ENCODE results near the gene POP4. TPM values are rescaled to one million over a fixed set of nuclear protein-coding genes. Genes with fewer than 3 reads are reported as not detected.

Gene POP4
- total RNA-seq, 1 donor from 2014 or later: 60.6 TPM

- H3K4me1 Mint-ChIP-seq (ENCODE audit: low read depth, unreplicated experiment): no peaks in the 10 kb centered on the region
- Histone ChIP-seq H3K9me3 (ENCODE audit: insufficient read depth, low read depth, low read length) (no peaks in the 10 kb centered on the region), H3K27me3 (ENCODE audit: insufficient read depth, low read length) (no peaks in the 10 kb centered on the region), H3K79me2 (ENCODE audit: insufficient read depth, low read length) (no peaks in the 10 kb centered on the region), H3K4me2 (ENCODE audit: low read length) (no peak overlapping the region), H2AFZ (ENCODE audit: low read depth, low read length) (no peak overlapping the region), H3K36me3 (ENCODE audit: insufficient read depth, low read length) (peaks cover 28% of the 10 kb centered on the region), H4K20me1 (ENCODE audit: insufficient read depth, low read length) (no peaks in the 10 kb centered on the region), H3K4me3 (ENCODE audit: insufficient read depth, low read depth, low read length) (no peak overlapping the region), H3K9ac (ENCODE audit: low read length) (no peak overlapping the region), H3K27ac (ENCODE audit: low read depth, low read length) (no peak overlapping the region), H3K4me1 (ENCODE audit: insufficient read depth, low read length) (no peaks in the 10 kb centered on the region)
- H3K9me3 Mint-ChIP-seq (ENCODE audit: unreplicated experiment): no peaks in the 10 kb centered on the region
- DNase-seq (ENCODE audit: low read depth): no peak
- no peaks in the 10 kb centered on the region for H3K27me3 Mint-ChIP-seq (ENCODE audit: low read depth, unreplicated experiment)
- no peak overlapping the region for H3K4me3 Mint-ChIP-seq (ENCODE audit: unreplicated experiment)
- peaks cover 12% of the 10 kb centered on the region for H3K36me3 Mint-ChIP-seq (ENCODE audit: low read depth, unreplicated experiment)
- no peak for TF ChIP-seq CTCF (IDR thresholded peaks at IDR 0.05; ENCODE audit: insufficient read depth, low read depth, low read length)
- no peak for TF ChIP-seq EZH2 (IDR thresholded peaks at IDR 0.05; ENCODE audit: insufficient read depth, low read length)
- H3K27ac Mint-ChIP-seq (ENCODE audit: unreplicated experiment): no peak overlapping the region
- FAIRE-seq: no peak
These were observed 6.9 kb downstream of the POP4 start for GRCh38 chr19:29612801-29613595.

GRCh38 chr19:29614046-29614445, 8.0 kb downstream of the POP4 start:
- Mint-ChIP-seq H3K4me1 (ENCODE audit: low read depth, unreplicated experiment) (no peaks in the 10 kb centered on the region), H3K27ac (ENCODE audit: unreplicated experiment) (no peak overlapping the region), H3K4me3 (ENCODE audit: unreplicated experiment) (no peak overlapping the region), H3K27me3 (ENCODE audit: low read depth, unreplicated experiment) (no peaks in the 10 kb centered on the region), H3K9me3 (ENCODE audit: unreplicated experiment) (no peaks in the 10 kb centered on the region), H3K36me3 (ENCODE audit: low read depth, unreplicated experiment) (peaks cover 12% of the 10 kb centered on the region)
- H3K4me3 ChIP-seq (ENCODE audit: insufficient read depth, low read depth, low read length): no peak overlapping the region
- FAIRE-seq: no peak
- no peaks in the 10 kb centered on the region for H3K27me3 ChIP-seq (ENCODE audit: insufficient read depth, low read length)
- H3K9me3 ChIP-seq (ENCODE audit: insufficient read depth, low read depth, low read length): no peaks in the 10 kb centered on the region
- no peaks in the 10 kb centered on the region for H3K4me1 ChIP-seq (ENCODE audit: insufficient read depth, low read length)
- no peak for DNase-seq (ENCODE audit: low read depth)
- H3K79me2 ChIP-seq (ENCODE audit: insufficient read depth, low read length): no peaks in the 10 kb centered on the region
- no peak overlapping the region for H3K9ac ChIP-seq (ENCODE audit: low read length)
- H3K36me3 ChIP-seq (ENCODE audit: insufficient read depth, low read length): peaks cover 28% of the 10 kb centered on the region
- H3K27ac ChIP-seq (ENCODE audit: low read depth, low read length): no peak overlapping the region
- H4K20me1 ChIP-seq (ENCODE audit: insufficient read depth, low read length): no peaks in the 10 kb centered on the region
- TF ChIP-seq CTCF (IDR thresholded peaks at IDR 0.05; ENCODE audit: insufficient read depth, low read depth, low read length) (no peak), EZH2 (IDR thresholded peaks at IDR 0.05; ENCODE audit: insufficient read depth, low read length) (no peak)
- no peak overlapping the region for H3K4me2 ChIP-seq (ENCODE audit: low read length)
- no peak overlapping the region for H2AFZ ChIP-seq (ENCODE audit: low read depth, low read length)

GRCh38 chr19:29614780-29615179, 8.7 kb downstream of the POP4 start:
- no peak for FAIRE-seq
- no peaks in the 10 kb centered on the region for H3K79me2 ChIP-seq (ENCODE audit: insufficient read depth, low read length)
- H4K20me1 ChIP-seq (ENCODE audit: insufficient read depth, low read length): no peaks in the 10 kb centered on the region

More at GRCh38 chr19:29614780-29615179, 8.7 kb downstream of the POP4 start:
- Mint-ChIP-seq H3K4me1 (ENCODE audit: low read depth, unreplicated experiment) (no peaks in the 10 kb centered on the region), H3K4me3 (ENCODE audit: unreplicated experiment) (no peak overlapping the region), H3K9me3 (ENCODE audit: unreplicated experiment) (no peaks in the 10 kb centered on the region), H3K36me3 (ENCODE audit: low read depth, unreplicated experiment) (peaks cover 12% of the 10 kb centered on the region), H3K27me3 (ENCODE audit: low read depth, unreplicated experiment) (peaks cover under 1% of the 10 kb centered on the region), H3K27ac (ENCODE audit: unreplicated experiment) (no peak overlapping the region)
- Histone ChIP-seq H3K9me3 (ENCODE audit: insufficient read depth, low read depth, low read length) (no peaks in the 10 kb centered on the region), H3K4me2 (ENCODE audit: low read length) (no peak overlapping the region), H3K27ac (ENCODE audit: low read depth, low read length) (no peak overlapping the region), H2AFZ (ENCODE audit: low read depth, low read length) (no peak overlapping the region), H3K4me3 (ENCODE audit: insufficient read depth, low read depth, low read length) (no peak overlapping the region), H3K27me3 (ENCODE audit: insufficient read depth, low read length) (no peaks in the 10 kb centered on the region), H3K4me1 (ENCODE audit: insufficient read depth, low read length) (no peaks in the 10 kb centered on the region), H3K9ac (ENCODE audit: low read length) (no peak overlapping the region), H3K36me3 (ENCODE audit: insufficient read depth, low read length) (peaks cover 28% of the 10 kb centered on the region)
- TF ChIP-seq CTCF (IDR thresholded peaks at IDR 0.05; ENCODE audit: insufficient read depth, low read depth, low read length): no peak
- TF ChIP-seq EZH2 (IDR thresholded peaks at IDR 0.05; ENCODE audit: insufficient read depth, low read length): no peak
- no peak for DNase-seq (ENCODE audit: low read depth)
